ENCODE measurements around the gene WDR35. TPM values are rescaled to one million over a fixed set of nuclear protein-coding genes. Genes with fewer than 3 reads are reported as not detected.

The WDR35 gene
- total RNA-seq, 1 experiment from 2014 or later: 29.4 TPM

DNA sequence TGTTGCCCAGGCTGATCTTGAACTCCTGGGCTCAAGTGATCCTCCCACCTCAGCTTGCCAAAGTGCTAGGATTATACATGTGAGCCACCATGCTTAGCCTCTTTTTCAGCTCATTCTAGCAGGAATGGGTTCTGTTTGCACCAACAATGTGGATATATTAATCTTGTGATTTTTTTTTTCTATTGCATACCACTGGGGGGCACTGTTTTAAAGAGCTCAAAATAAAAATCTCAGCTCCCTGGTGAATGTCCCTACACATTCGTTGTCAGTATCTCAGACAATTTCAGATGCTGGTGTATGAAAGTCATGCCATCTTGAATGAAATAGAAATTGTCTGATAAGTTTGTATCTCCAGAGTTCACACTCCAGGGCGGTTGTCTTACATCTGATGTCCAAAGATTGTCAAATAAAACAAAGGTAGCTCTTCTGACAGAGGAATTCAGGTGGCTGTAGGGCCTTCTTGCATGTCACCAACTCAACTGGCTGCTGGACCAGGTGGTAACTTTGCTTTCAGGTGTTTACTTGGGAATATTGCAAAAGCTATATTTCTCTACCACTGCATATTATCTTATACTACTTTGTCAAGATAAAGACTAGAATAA lies 25.7 kb upstream of the WDR35 start:
- BruUV-seq (replicated peaks): no TSS peak
- Histone ChIP-seq H3K9me3 (ENCODE audit: low read depth, low read length, poor library complexity, severe bottlenecking) (no peaks in the 10 kb centered on the region), H3K27ac (ENCODE audit: low read depth, low read length, poor library complexity, severe bottlenecking) (no peak overlapping the region), H3K4me3 (ENCODE audit: low read depth, low read length, poor library complexity, severe bottlenecking) (no peak overlapping the region), H3K4me1 (ENCODE audit: insufficient read depth, low read length, poor library complexity, severe bottlenecking) (peaks cover 3% of the 10 kb centered on the region), H3K36me3 (ENCODE audit: insufficient read depth, low read length, poor library complexity, severe bottlenecking) (no peaks in the 10 kb centered on the region), H3K27me3 (replicated peaks; ENCODE audit: insufficient read depth, low read depth, low read length, poor library complexity) (no peaks in the 10 kb centered on the region)
- intact Hi-C loops (cut with micrococcal nuclease; ENCODE audit: unreplicated experiment): loop anchor here (1.0 kb wide), 1 partner anchor 83 kb away; no protein-coding TSS in a partner anchor
- DNase-seq (ENCODE audit: low spot score): peak; percentile 79
- CTCF ChIA-PET: interaction anchor here (0.5 to 1.2 kb wide), 14 partner anchors 8 to 275 kb away, joined by 3 to 15 read pairs (median 4); partner anchors contain the start of genes LAPTM4A and WDR35
- TF ChIP-seq EZH2 (IDR thresholded peaks at IDR 0.05; ENCODE audit: borderline replicate concordance, low read depth, low read length, poor library complexity, severe bottlenecking): no peak
- TF ChIP-seq, protein P1, sequence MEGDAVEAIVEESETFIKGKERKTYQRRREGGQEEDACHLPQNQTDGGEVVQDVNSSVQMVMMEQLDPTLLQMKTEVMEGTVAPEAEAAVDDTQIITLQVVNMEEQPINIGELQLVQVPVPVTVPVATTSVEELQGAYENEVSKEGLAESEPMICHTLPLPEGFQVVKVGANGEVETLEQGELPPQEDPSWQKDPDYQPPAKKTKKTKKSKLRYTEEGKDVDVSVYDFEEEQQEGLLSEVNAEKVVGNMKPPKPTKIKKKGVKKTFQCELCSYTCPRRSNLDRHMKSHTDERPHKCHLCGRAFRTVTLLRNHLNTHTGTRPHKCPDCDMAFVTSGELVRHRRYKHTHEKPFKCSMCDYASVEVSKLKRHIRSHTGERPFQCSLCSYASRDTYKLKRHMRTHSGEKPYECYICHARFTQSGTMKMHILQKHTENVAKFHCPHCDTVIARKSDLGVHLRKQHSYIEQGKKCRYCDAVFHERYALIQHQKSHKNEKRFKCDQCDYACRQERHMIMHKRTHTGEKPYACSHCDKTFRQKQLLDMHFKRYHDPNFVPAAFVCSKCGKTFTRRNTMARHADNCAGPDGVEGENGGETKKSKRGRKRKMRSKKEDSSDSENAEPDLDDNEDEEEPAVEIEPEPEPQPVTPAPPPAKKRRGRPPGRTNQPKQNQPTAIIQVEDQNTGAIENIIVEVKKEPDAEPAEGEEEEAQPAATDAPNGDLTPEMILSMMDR (conservative IDR thresholded peaks at IDR 0.05; ENCODE audit: low read depth, low read length): peak; percentile 68
- POLR2A ChIA-PET (ENCODE audit: low non-redundant PET): no interaction called here

DNA sequence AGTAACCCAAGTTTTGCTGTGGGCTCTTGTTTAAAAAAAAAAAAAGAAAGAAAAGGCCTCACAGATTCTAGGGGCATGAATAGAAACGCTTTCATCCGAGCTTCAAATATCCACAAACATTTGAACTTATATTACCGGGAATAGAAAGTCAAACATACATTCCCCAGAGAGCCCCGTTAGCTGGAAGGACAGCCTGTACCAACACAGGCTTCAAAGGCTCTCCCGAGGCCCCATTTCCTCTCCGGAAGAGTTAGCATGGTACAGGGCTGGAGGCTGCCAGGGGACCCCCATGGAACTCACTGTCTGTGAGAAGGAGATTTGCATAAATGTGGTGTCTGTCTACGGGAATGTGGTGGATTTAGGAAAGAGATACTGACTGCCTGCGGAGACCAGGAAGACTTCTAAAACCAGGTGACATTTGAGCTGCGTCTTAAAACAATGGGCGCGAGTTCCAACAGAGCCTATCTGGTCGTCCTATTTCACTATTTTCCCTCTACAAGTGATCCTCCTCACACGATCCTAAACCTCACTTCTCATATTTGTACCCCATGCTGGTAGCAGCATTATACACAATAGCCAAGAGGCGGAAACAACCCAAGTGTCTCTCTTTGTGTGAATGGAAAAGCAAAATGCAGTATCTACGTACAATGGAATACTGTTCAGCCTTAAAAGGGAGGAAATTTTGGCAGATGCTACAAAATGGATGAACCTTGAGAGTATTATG lies 23.4 kb upstream of the WDR35 start:
- TF ChIP-seq, protein P1 (conservative IDR thresholded peaks at IDR 0.05; ENCODE audit: low read depth, low read length): no peak
- TF ChIP-seq EZH2 (IDR thresholded peaks at IDR 0.05; ENCODE audit: borderline replicate concordance, low read depth, low read length, poor library complexity, severe bottlenecking): no peak
- H3K27me3 ChIP-seq (replicated peaks; ENCODE audit: insufficient read depth, low read depth, low read length, poor library complexity): no peaks in the 10 kb centered on the region
- ChIA-PET CTCF (interaction anchor here (0.7 kb wide), 1 partner anchor 172 kb away, joined by 3 read pairs; no protein-coding TSS in a partner anchor), POLR2A (ENCODE audit: low non-redundant PET) (no interaction called here)
- H3K36me3 ChIP-seq (ENCODE audit: insufficient read depth, low read length, poor library complexity, severe bottlenecking): no peaks in the 10 kb centered on the region
- BruUV-seq (replicated peaks): no TSS peak
- H3K9me3 ChIP-seq (ENCODE audit: low read depth, low read length, poor library complexity, severe bottlenecking): no peaks in the 10 kb centered on the region
- peak overlapping the region; percentile 54 for H3K4me3 ChIP-seq (ENCODE audit: low read depth, low read length, poor library complexity, severe bottlenecking)
- peaks cover 3% of the 10 kb centered on the region for H3K4me1 ChIP-seq (ENCODE audit: insufficient read depth, low read length, poor library complexity, severe bottlenecking)
- intact Hi-C loops (cut with micrococcal nuclease; ENCODE audit: unreplicated experiment): loop anchor here (5.0 kb wide), 1 partner anchor 56 kb away; no protein-coding TSS in a partner anchor
- peak overlapping the region; percentile 42 for H3K27ac ChIP-seq (ENCODE audit: low read depth, low read length, poor library complexity, severe bottlenecking)
- DNase-seq (ENCODE audit: low spot score): peak; percentile 92

DNA sequence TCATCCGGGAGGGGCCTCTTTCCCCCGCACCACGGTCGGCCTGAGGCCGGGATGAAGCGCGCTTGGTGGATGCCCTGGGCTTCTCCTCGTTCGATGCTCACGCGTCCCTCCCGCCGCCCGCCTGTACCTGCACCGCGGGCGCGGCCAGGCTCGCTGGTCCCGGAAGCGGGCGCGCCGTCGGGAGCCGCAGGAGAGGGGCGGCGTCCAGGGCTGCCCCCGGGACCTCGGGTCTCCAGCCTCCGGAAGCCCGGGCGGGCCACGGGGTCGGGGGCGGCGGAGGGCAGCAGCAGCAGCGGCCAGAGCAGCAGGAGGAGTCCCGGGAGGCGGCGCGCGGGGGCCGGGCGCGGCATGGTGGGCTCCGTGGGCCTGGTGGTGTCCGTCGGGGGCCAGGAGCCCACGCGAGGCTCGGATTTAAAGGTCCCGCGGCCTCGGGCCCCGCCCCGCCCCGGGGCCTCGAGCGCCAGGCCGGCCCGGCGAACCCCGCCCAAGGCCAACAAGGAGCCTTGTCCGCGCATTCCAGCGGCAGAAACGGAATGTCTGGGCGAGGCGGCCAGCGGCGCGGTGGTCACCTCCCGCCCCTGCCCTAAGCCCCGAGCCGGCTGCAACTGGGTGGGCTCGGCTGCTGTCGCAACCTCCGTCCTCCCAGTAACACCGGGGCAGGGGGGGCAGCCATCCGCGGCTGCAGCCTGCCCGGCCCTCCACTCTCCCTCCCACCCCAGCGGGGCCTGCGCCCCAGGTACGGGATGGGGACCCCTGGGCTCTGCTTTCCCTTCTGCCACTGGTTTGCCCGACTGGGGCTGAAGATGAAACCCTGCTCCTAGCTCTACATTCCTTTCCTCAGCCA lies 22.6 kb upstream of the WDR35 start, which contains the start of gene MATN3:
TSS of gene MATN3 (minus strand) at position 387 of the 844 bp plus-strand sequence. CDS start at position 350, 37 bp downstream.
- intact Hi-C loops (cut with micrococcal nuclease; ENCODE audit: unreplicated experiment): loop anchor here (5.0 kb wide), 1 partner anchor 55 kb away; no protein-coding TSS in a partner anchor
- ChIA-PET POLR2A (ENCODE audit: low non-redundant PET) (no interaction called here), CTCF (interaction anchor here (0.7 kb wide), 1 partner anchor 173 kb away, joined by 3 read pairs; no protein-coding TSS in a partner anchor)
- H3K9me3 ChIP-seq (ENCODE audit: low read depth, low read length, poor library complexity, severe bottlenecking): no peaks in the 10 kb centered on the region
- H3K27ac ChIP-seq (ENCODE audit: low read depth, low read length, poor library complexity, severe bottlenecking): peak within 1 kb of the TSS; percentile 42
- no TSS peak for BruUV-seq (replicated peaks)
- DNase-seq (ENCODE audit: low spot score): no peak
- no peak for TF ChIP-seq EZH2 (IDR thresholded peaks at IDR 0.05; ENCODE audit: borderline replicate concordance, low read depth, low read length, poor library complexity, severe bottlenecking)
- TF ChIP-seq, protein P1 (conservative IDR thresholded peaks at IDR 0.05; ENCODE audit: low read depth, low read length): no peak
- peaks cover 3% of the 10 kb centered on the region for H3K4me1 ChIP-seq (ENCODE audit: insufficient read depth, low read length, poor library complexity, severe bottlenecking)
- no peaks in the 10 kb centered on the region for H3K27me3 ChIP-seq (replicated peaks; ENCODE audit: insufficient read depth, low read depth, low read length, poor library complexity)
- no peaks in the 10 kb centered on the region for H3K36me3 ChIP-seq (ENCODE audit: insufficient read depth, low read length, poor library complexity, severe bottlenecking)
- H3K4me3 ChIP-seq (ENCODE audit: low read depth, low read length, poor library complexity, severe bottlenecking): peak within 1 kb of the TSS; percentile 54

Data from A673 (cell line).